HuH-7 (cell line): ENCODE measurements around the gene B4GALT2.

ENCODE experiments used
- DNase-seq: peaks from one replicate; pipeline ENCODE4 v3.0.0; 2011; ENCODE audit warnings: low spot score

Gene B4GALT2

DNA sequence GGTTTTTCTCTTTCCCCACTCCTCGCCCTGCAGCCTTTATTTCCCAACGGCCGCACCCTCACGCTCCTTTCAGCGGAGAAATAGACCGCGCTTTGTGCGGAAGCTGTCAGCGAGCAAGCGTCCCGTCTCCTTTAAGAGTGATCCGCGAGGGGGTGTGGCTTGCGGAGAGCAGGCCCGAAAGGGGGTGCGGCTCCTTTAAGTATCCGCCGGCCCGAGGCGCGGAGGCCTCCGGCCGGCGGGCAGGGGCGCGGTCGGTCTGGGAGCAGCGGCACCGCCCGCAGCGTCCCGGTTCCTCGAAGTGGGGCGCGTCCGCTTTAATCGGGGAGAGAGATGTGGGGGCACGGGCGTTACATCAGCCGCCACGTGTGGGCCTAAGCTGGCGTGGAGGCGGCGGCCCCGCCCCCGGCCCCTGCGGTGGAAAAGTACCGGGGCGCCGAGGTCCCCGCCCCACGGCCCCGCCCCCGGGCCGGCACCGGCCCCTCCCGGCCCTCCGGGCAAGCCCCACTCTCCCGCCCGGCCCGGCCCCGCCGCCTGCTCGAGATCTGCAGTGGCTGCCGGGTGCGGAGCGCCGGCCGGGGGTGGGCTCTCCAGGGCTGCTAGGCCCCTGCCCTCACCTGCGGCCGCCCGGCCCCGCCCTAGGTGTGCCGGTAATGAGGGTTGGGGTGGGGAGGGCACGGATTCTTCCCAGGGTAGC is 51.0 kb downstream of the B4GALT2 start:
- DNase-seq, result peak; percentile 92

DNA sequence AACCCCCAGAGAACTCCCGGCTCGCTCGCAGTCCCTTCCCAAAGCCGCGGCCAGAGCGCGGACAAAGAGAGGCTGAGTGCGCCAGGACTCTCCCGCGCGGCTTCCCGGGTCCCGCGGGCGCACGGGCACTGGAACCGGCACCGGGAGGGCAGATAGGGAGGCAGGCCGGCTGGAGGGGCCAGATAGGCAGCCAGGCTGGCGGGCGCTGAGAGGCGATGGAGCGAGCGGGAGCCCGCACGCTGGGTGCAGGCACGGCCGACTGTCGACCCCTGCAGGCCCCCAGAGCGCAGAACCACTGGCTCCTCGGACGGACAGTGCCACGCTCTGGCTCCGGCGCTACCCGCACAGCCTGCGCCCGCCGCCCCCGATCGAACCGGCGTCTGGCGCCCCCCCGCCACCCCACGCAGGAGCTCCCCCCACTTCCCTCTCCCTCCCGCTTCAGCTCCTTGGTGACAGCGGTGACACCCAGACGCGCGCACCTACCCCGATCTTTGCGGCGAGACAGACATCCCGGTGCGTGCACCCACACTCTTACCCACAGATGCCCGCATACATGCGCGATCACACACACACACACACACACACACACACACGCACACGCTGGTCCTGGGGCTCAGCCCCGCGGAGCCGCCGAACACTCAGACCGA is 51.7 kb downstream of the B4GALT2 start:
- DNase-seq, result peak; percentile 58

GRCh38 chr1:44031252-44032169 is 52.5 kb downstream of the B4GALT2 start, which contains the start of gene SLC6A9:
TSS of gene SLC6A9 (minus strand) at chr1:44031462. CDS start at chr1:44024277, 7,185 bp downstream.
- DNase-seq, result peak; percentile 69

DNA sequence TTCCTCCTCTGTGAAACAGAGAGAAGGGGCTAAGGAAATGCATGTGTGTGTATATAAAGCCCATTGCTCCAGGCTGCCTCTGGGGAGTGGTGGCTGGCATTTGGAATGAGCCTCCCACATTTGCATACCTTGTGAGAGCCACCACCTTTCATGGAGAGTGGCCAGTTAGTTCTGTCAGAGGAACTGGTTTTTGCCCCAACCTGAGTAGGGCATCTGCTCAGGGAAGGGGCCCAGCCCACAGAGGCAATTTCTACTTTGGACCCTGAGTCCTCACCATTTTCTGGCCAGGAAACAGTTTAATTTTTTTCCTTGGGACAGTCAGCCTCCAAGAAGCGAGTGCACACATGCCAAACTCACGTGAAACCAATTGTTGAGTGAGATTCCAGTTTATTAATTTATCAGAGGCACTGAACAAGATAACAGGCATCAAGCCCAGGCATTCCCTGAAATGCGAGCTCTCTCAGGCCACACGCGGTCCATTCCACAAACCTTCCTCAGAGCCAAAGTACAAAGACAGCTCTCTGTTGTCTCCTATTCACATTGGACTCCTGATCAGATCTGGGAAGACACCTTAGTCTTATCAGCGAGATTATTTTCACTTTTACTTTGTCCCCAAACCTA is 53.3 kb downstream of the B4GALT2 start:
- DNase-seq, result no peak

DNA sequence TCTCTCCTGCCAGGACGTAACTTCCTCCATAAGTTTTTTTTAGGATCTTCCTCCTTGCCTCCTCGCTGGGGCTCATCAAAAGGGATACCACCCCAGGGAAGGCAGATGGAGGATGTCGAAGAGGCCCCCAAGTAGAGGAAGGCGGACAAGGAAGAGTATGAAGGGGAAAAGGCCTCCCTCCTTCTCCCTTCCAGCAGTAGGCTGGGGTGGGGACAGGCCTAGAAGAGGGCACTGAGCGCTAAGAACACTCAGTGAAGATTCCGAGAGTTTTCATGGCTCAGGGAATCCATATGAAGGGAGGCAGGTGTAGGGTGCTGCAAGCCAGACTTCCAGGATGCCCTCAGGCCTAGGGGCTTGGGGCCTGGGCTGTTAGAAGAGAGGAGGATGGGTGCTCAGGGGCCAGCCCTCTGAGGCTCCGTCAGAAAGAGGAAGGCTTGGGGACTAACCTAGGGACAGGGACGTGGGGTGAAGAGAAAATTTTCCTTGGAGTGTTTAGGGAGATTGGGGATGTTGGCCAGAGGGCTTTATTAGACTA is 54.1 kb downstream of the B4GALT2 start:
- no peak for DNase-seq

DNA sequence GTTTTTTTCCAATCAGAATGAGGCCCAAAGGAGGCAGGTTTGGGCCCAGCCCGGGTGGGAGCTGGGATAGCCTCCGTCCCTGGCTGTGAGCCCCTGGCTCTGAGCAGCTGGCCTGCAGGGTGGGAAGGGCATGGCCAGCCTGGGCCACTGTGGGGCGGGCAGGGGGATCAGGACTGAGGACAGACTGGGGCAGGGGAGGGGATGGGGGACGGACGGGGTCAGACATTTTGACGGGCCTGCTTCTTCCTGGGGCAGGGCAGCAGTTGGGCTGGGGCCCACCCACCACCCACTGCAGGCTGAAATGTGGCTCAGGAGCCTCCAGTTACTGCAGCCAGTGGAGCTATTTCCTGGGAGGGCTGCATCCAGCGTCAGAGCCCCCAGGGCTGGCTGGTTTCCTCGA is 54.7 kb downstream of the B4GALT2 start:
- DNase-seq, result no peak

DNA sequence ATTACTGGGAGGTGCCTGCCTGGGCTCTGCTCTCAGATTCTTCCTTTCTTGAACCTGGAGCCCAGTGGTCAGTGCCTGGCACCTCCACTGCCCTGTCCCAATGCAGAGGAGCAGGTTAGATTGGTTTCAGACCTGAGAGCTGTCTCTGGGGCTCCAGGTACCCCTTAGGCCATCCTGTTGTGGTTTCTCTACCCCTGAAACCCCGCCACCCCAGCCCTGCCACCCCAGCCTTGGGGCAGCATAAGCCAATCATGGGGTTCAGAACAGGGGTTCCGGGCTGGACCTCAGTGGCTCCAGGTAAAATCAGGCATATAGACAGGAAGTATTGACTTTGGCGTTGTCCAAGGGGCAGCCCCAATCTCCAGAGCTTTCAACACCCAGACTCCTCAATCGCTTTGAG is 55.4 kb downstream of the B4GALT2 start:
- DNase-seq, result no peak

- no peak for DNase-seq
Measured at GRCh38 chr1:44034976-44035716, 56.1 kb downstream of the B4GALT2 start.

- DNase-seq, result no peak
Measured at GRCh38 chr1:44035726-44036408, 56.9 kb downstream of the B4GALT2 start.

DNA sequence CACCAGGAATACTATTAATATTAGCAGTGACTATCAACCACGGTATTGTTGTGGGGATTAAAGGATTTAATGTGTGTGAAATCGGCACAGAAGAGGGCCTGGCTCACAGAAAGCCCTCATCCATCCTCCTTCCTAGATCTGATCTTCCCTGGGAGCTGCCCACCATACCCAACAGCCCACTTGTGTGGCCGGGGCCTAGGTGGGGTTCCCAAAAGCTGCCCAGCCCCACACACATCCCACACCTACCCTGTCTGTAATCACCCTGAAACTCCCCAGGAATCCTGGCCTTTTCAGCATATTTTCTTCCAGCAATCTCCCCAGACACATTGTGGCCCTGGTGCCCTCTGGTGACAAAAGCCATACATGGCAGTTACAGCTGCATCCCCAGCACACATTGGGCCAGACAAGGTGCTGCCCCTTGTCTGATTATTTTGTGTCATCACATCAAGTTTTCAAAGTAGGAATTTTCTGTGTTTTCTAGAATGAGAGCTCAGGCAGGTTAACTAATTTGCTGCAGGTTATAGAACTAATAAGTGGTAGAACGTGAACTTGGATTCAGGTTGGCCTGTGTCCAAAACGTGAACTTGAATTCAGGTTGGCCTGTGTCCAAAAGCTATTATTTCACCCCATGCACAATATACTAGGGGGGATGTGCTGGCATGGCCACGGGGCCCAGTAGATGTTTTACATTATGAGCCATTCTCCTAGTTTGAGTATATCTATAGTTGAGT is 57.6 kb downstream of the B4GALT2 start:
- DNase-seq, result peak; percentile 73

DNA sequence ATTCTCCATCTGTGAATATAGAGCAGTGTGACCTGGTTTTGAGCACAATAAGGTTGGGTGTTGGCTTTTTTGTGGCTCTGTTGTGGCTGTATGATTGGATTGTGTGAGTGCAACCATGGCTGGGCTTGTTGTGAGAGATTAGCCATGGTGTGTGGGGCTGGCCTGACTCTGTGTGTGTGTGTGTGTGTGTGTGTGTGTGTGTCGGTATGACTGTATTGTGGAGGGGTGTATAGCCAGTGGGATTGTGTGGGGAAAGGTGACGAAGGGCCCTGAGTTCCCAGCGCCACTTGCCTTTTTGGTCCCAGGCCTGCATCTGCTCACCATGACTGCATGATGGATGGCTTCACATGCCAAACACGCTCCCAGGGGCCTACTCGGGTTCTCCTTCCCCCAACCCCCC is 58.1 kb downstream of the B4GALT2 start:
- DNase-seq, result no peak

- DNase-seq, result no peak
Measured at GRCh38 chr1:44038876-44039657, 60.1 kb downstream of the B4GALT2 start.

DNA sequence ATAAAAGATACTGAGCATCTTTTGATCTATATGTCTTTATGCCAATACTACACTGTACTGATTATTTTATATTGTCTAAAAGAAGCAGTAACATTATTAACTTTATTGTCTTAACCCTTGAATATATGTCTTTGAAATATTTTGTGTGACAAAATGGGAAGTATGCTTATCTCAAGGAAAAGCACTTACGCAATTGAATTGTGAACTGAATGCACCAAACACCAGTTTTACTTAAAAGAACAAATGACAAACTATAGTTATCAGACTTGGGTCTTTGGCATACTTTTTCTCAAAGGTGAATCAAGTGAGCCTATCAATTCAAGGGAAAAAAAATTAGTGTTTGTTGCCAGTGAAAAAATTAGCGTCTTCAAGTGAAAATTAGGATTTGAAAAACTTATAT is 61.4 kb downstream of the B4GALT2 start:
- no peak for DNase-seq
